Sigmoid colon (tissue), 4 donors: Measurements from ENCODE around the gene TNFAIP8.

ENCODE experiments used
- CTCF ChIP-seq, 4 experiments: fragments of 450-650 bp in 3 of 4; fragments of 200-600 bp in 1 of 4; IDR thresholded peaks; one replicate each; pipeline ENCODE4 v1.5.1; 2016 to 2019; ENCODE audit warnings: antibody characterized with exemption in 4 of 4, mild to moderate bottlenecking in 3 of 4, moderate library complexity in 2 of 4
- POLR2A ChIP-seq, 2 donors: fragments of 450-650 bp; IDR thresholded peaks; one replicate each; pipeline ENCODE4 v1.6.1; 2016; ENCODE audit warnings: antibody characterized with exemption in 2 of 2, mild to moderate bottlenecking in 2 of 2, moderate library complexity in 2 of 2
- POLR2AphosphoS5 ChIP-seq, 4 donors: sonication (generic); formaldehyde crosslinking; IDR thresholded peaks; one replicate each; pipeline ENCODE4 v1.6.1; 2017; ENCODE audit warnings: antibody characterized with exemption in 4 of 4

- TF ChIP-seq POLR2A (IDR thresholded peaks at IDR 0.05) = no peak
- TF ChIP-seq CTCF (IDR thresholded peaks at IDR 0.05) = no peak
- peak; percentile 77 to 97 (median 91) for TF ChIP-seq POLR2AphosphoS5 (IDR thresholded peaks at IDR 0.05)
These were observed 26.2 kb upstream of the TNFAIP8 start for GRCh38 chr5:119329666-119330065.
